ENCODE data around the gene BCAR3. TPM values are rescaled to one million over a fixed set of nuclear protein-coding genes. Genes with fewer than 3 reads are reported as not detected.

Gene BCAR3
- total RNA-seq, 1 donor from 2014 or later, result 41.0 TPM

GRCh38 chr1:93659822-93660503, 21.7 kb downstream of the BCAR3 start:
- Histone ChIP-seq H3K4me3 (no peak overlapping the region), H3K4me1 (peaks cover 6 to 23% of the 10 kb centered on the region in 2 donors), H3K27ac (peak overlapping the region; percentile 26 to 38), H3K27me3 (no peaks in the 10 kb centered on the region), H3K9me3 (no peaks in the 10 kb centered on the region), H3K36me3 (no peaks in the 10 kb centered on the region)
- TF ChIP-seq CTCF (IDR thresholded peaks at IDR 0.05), result no peak
- no peak for DNase-seq (ENCODE audit: low spot score in 2 of 2)
- intact Hi-C loops (cut with DNase I), result no loop called here

- no peaks in the 10 kb centered on the region for H3K27me3 ChIP-seq
- H3K4me3 ChIP-seq, result no peak overlapping the region
- DNase-seq (ENCODE audit: low spot score in 2 of 2), result no peak
- intact Hi-C loops (cut with DNase I), result no loop called here
- no peaks in the 10 kb centered on the region for H3K36me3 ChIP-seq
- H3K4me1 ChIP-seq, result peaks cover 2 to 16% of the 10 kb centered on the region in 2 donors
- H3K27ac ChIP-seq, result no peak overlapping the region
- TF ChIP-seq CTCF (IDR thresholded peaks at IDR 0.05), result no peak
- no peaks in the 10 kb centered on the region for H3K9me3 ChIP-seq
These were observed 23.4 kb downstream of the BCAR3 start for GRCh38 chr1:93658188-93658587.

GRCh38 chr1:93656491-93656890, 25.1 kb downstream of the BCAR3 start:
- Histone ChIP-seq H3K36me3 (no peaks in the 10 kb centered on the region), H3K27ac (no peak overlapping the region), H3K4me1 (peaks cover 0 to 13% of the 10 kb centered on the region in 2 donors), H3K9me3 (no peaks in the 10 kb centered on the region), H3K4me3 (no peak overlapping the region), H3K27me3 (no peaks in the 10 kb centered on the region)
- intact Hi-C loops (cut with DNase I), result no loop called here
- no peak for TF ChIP-seq CTCF (IDR thresholded peaks at IDR 0.05)
- no peak for DNase-seq (ENCODE audit: low spot score in 2 of 2)

GRCh38 chr1:93653656-93654055, 28.0 kb downstream of the BCAR3 start:
- Histone ChIP-seq H3K27ac (no peak overlapping the region), H3K4me1 (peaks cover 0 to 10% of the 10 kb centered on the region in 2 donors), H3K4me3 (no peak overlapping the region), H3K27me3 (no peaks in the 10 kb centered on the region), H3K36me3 (no peaks in the 10 kb centered on the region), H3K9me3 (no peaks in the 10 kb centered on the region)
- intact Hi-C loops (cut with DNase I), result no loop called here
- DNase-seq (ENCODE audit: low spot score in 2 of 2), result no peak
- TF ChIP-seq CTCF (IDR thresholded peaks at IDR 0.05), result no peak

- Histone ChIP-seq H3K36me3 (no peaks in the 10 kb centered on the region), H3K27me3 (no peaks in the 10 kb centered on the region), H3K9me3 (no peaks in the 10 kb centered on the region), H3K4me1 (peaks cover 0 to 10% of the 10 kb centered on the region in 2 donors), H3K4me3 (no peak overlapping the region), H3K27ac (peak overlapping the region in 1 of 2 donors; percentile 33)
- intact Hi-C loops (cut with DNase I), result no loop called here
- no peak for TF ChIP-seq CTCF (IDR thresholded peaks at IDR 0.05)
- no peak for DNase-seq (ENCODE audit: low spot score in 2 of 2)
These were observed 29.2 kb downstream of the BCAR3 start for GRCh38 chr1:93652323-93652949.
